ACC112 (cell line): ENCODE results near the gene SRSF2.
"Not testable (repeated sequence)": the region's sequence is repeated elsewhere in the genome, so short reads cannot be mapped to it uniquely, and the experiment has no call there.

Experiments
- H2AFZ ChIP-seq: fragments of 200-600 bp; sonication (generic); one replicate; pipeline ENCODE4 v1.6.0; 2017; ENCODE audit warnings: antibody characterized with exemption, low read length; ENCODE audit not compliant: unreplicated experiment
- H3K27ac ChIP-seq: fragments of 200-600 bp; sonication (generic); 2 replicates; pipeline ENCODE4 v1.5.1; 2014; ENCODE audit warnings: low read depth, mild to moderate bottlenecking, antibody characterized with exemption, low read length, moderate library complexity
- H3K27me3 ChIP-seq: fragments of 200-600 bp; sonication (generic); 2 replicates; pipeline ENCODE4 v1.6.1; 2014; ENCODE audit warnings: mild to moderate bottlenecking, antibody characterized with exemption, low read length, moderate library complexity, mixed read lengths; ENCODE audit not compliant: insufficient read depth
- H3K36me3 ChIP-seq: fragments of 200-600 bp; sonication (generic); 2 replicates; pipeline ENCODE4 v1.6.1; 2016; ENCODE audit warnings: mild to moderate bottlenecking, antibody characterized with exemption, low read length, moderate library complexity, mixed read lengths; ENCODE audit not compliant: insufficient read depth
- H3K4me1 ChIP-seq: fragments of 200-600 bp; sonication (generic); one replicate; pipeline ENCODE4 v1.6.1; 2016; ENCODE audit warnings: low read length, mixed read lengths; ENCODE audit not compliant: insufficient read depth, unreplicated experiment, control insufficient read depth
- H3K4me3 ChIP-seq: fragments of 200-600 bp; sonication (generic); 2 replicates; pipeline ENCODE4 v1.5.1; 2014; ENCODE audit warnings: mild to moderate bottlenecking, low read depth, low read length
- H3K79me2 ChIP-seq: fragments of 200-600 bp; sonication (generic); one replicate; pipeline ENCODE4 v1.6.0; 2016; ENCODE audit warnings: low read length; ENCODE audit not compliant: control insufficient read depth, unreplicated experiment, insufficient read depth

The SRSF2 gene

GRCh38 chr17:76710863-76711611 lies 26.1 kb downstream of the SRSF2 start, which contains the start of gene MXRA7:
Gene MXRA7 (minus strand): TSS chr17:76710965. CDS start chr17:76710946, 19 bp downstream.
- H3K79me2 ChIP-seq = peaks cover 68% of the 10 kb centered on the region
- H2AFZ ChIP-seq = peak within 1 kb of the TSS; percentile 11
- H3K4me3 ChIP-seq = peak within 1 kb of the TSS; percentile 86
- H3K27me3 ChIP-seq = no peaks in the 10 kb centered on the region
- H3K4me1 ChIP-seq = peaks cover 36% of the 10 kb centered on the region
- peak within 1 kb of the TSS; percentile 85 for H3K27ac ChIP-seq
- H3K36me3 ChIP-seq = no peaks in the 10 kb centered on the region; the same call in 1 of the 2 replicates

DNA sequence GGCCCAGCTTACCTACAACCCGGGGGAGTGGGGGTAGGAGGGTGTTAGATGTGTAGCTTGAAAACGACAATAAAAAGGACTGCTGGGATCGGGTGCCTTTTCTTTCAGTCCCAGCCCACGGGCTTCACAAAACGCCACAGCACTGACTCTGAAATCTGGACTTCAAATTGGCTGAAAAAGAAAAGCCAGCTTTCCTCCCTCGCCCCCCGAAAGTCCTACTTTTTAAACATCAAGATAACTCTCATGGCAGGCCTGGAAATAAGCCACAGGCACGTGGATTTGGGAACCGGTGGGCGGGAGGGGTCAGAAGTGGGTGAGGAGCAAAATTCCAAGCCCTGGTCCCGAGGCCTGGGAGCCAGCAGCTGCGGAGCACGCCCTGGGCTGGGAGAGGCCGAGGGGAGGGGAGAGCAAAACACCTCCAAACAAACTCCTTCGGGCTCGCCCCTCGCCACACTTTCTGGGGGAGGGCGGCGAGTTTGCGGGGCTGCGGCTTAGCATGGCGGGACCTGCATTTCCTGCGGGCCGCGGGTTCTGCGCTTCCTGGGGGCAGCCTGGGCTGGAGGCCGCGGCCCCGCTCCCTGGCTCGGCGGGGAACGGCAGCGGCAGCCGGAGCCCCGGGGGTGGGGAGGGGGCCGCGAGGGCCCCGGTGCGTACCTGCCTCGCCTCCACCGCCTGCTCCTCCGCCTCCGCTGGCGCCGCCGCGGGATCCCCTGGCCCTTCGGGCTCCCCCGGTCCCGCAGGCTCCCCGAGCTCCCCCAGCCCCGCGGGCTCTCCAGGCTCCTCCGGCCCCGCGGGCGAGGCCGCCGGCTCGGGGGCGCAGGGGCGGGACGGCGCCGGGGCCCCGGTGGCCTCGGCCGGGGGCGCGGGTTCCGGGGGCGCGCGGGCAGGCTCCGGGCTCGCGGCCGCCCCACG lies 26.9 kb downstream of the SRSF2 start:
- H3K27ac ChIP-seq = peak overlapping the region; percentile 85
- not testable (repeated sequence) for H2AFZ ChIP-seq, H3K36me3 ChIP-seq, H3K27me3 ChIP-seq
- peaks cover 72% of the 10 kb centered on the region for H3K79me2 ChIP-seq
- peak overlapping the region; percentile 86 for H3K4me3 ChIP-seq
- peaks cover 29% of the 10 kb centered on the region for H3K4me1 ChIP-seq

- Histone ChIP-seq H3K27ac (peak overlapping the region; percentile 85), H3K27me3 (no peaks in the 10 kb centered on the region), H3K79me2 (peaks cover 72% of the 10 kb centered on the region), H3K4me3 (peak overlapping the region; percentile 86), H3K36me3 (no peaks in the 10 kb centered on the region; the same call in 1 of the 2 replicates), H3K4me1 (peaks cover 25% of the 10 kb centered on the region), H2AFZ (no peak overlapping the region)
Measured at GRCh38 chr17:76709077-76709950, 27.8 kb downstream of the SRSF2 start.

- no peaks in the 10 kb centered on the region for H3K27me3 ChIP-seq
- H3K36me3 ChIP-seq = no peaks in the 10 kb centered on the region; the same call in 1 of the 2 replicates
- H3K4me1 ChIP-seq = peaks cover 25% of the 10 kb centered on the region
- H3K79me2 ChIP-seq = peaks cover 71% of the 10 kb centered on the region
- peak overlapping the region; percentile 85 for H3K27ac ChIP-seq
- H3K4me3 ChIP-seq = peak overlapping the region; percentile 86
- H2AFZ ChIP-seq = no peak overlapping the region
Measured at GRCh38 chr17:76707985-76708807, 28.9 kb downstream of the SRSF2 start.

DNA sequence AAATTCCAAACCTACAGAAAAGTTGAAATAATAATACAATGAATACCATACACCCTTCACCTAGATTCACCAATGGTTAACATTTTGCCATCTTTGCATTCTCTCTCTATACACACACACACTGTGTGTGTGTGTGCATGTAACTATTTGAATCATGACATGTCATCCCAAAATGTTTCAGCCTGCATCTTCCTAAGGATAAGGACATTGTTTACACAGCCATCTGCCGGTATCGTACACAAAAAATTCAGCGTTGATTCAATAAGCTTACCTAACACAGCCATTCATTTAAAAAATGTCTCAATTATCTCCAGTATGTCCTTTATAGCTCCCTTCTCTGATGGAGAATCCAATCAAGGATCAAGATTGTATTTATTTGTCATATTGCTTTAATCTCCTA lies 30.3 kb downstream of the SRSF2 start:
- Histone ChIP-seq H3K27ac (no peak overlapping the region), H3K27me3 (no peaks in the 10 kb centered on the region), H3K4me3 (no peak overlapping the region), H2AFZ (no peak overlapping the region), H3K36me3 (no peaks in the 10 kb centered on the region; the same call in 1 of the 2 replicates), H3K79me2 (peaks cover 76% of the 10 kb centered on the region), H3K4me1 (peaks cover 25% of the 10 kb centered on the region)

GRCh38 chr17:76704805-76705204 lies 32.3 kb downstream of the SRSF2 start:
- Histone ChIP-seq H3K79me2 (peaks cover 86% of the 10 kb centered on the region), H3K4me1 (peaks cover 36% of the 10 kb centered on the region), H3K27ac (no peak overlapping the region), H3K36me3 (no peaks in the 10 kb centered on the region; the same call in 1 of the 2 replicates), H3K27me3 (no peaks in the 10 kb centered on the region), H3K4me3 (no peak overlapping the region), H2AFZ (no peak overlapping the region)

DNA sequence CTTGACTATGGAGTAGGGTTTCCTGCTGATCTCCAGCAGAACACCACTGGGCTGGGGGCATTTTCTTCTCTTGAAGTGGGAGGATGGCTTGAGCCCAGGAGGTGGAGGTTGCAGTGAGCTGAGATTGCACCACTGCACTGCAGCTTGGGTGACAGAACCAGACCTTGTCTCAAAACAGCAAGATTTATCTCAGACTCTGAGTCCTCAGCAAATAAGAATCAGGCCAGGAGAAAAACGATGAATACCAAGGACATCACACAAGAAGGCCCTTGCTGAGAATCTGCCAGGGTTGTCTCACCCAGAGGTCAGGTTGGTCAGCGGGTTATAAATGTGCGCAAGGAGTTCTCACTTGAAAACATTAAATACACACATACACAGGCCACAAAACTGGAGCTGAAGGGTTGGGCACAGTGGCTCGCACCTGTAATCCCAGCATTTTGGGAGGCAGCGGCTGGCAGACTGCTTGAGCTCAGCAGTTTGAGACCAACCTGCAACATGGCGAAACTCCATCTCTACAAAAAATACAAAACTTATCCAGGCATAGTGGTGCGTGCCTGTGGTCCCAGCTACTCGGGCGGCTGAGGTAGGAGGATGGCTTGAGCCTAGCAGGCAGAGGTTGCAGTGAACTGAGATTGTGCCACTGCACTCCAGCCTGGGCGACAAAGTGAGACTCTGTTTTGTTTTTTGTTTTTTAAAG lies 34.0 kb downstream of the SRSF2 start:
- H3K27me3 ChIP-seq = no peaks in the 10 kb centered on the region
- no peak overlapping the region for H2AFZ ChIP-seq
- peaks cover 85% of the 10 kb centered on the region for H3K79me2 ChIP-seq
- H3K27ac ChIP-seq = no peak overlapping the region
- H3K36me3 ChIP-seq = no peaks in the 10 kb centered on the region; the same call in 1 of the 2 replicates
- peaks cover 44% of the 10 kb centered on the region for H3K4me1 ChIP-seq
- no peak overlapping the region for H3K4me3 ChIP-seq

DNA sequence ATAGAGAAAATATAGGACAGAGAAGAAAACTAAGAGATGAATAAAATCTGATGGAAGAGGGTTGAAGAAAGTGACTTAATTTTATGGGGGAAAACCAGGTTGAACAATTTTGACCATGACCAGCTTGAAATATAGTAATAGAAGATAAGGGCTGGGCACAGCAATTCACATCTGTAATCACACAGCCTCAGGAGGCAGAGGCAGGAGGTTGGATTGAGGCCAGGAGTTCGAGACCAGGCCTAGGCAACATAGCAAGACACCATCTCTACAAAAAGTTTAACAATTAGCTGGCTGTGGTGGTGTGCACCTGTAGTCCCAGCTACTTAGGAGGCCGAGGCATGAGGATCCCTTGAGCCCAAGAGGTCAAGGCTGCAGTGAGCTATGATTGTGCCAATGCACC lies 35.1 kb downstream of the SRSF2 start:
- Histone ChIP-seq H3K79me2 (peaks cover 85% of the 10 kb centered on the region), H3K4me3 (no peak overlapping the region), H3K27me3 (no peaks in the 10 kb centered on the region), H2AFZ (no peak overlapping the region), H3K36me3 (no peaks in the 10 kb centered on the region), H3K27ac (peak overlapping the region; percentile 13; the same call in 1 of the 2 replicates), H3K4me1 (peaks cover 47% of the 10 kb centered on the region)

GRCh38 chr17:76701471-76701967 lies 35.6 kb downstream of the SRSF2 start:
- H3K27ac ChIP-seq = peak overlapping the region; percentile 13; the same call in 1 of the 2 replicates

More at GRCh38 chr17:76701471-76701967, 35.6 kb downstream of the SRSF2 start:
- Histone ChIP-seq H3K79me2 (peaks cover 85% of the 10 kb centered on the region), H3K4me3 (peak overlapping the region; percentile 64; the same call in 1 of the 2 replicates), H3K27me3 (no peaks in the 10 kb centered on the region), H3K36me3 (no peaks in the 10 kb centered on the region), H3K4me1 (peaks cover 53% of the 10 kb centered on the region), H2AFZ (no peak overlapping the region)
